Ishikawa (cell line): ENCODE measurements around the gene TSPAN11.

Source experiments
- MAX ChIP-seq: IDR thresholded peaks from 2 replicates; pipeline ENCODE4 v1.6.1; 2012
- TEAD4 ChIP-seq: IDR thresholded peaks from 2 replicates; pipeline ENCODE4 v1.6.1; 2012

GRCh38 chr12:31007636-31008175, 81.2 kb downstream of the TSPAN11 start:
- TF ChIP-seq TEAD4 (no peak), MAX (no peak)
